CD4-positive, alpha-beta T cell (primary cell): Measurements from ENCODE around the gene KIF5A. TPM values are rescaled to one million over a fixed set of nuclear protein-coding genes. Genes with fewer than 3 reads are reported as not detected.

ENCODE experiments used
- ATAC-seq: fragments of 200-7000 bp; cut with Tn5 transposase; one replicate; pipeline ENCODE4 v1.10.0; 2022; ENCODE audit warnings: mild to moderate bottlenecking; ENCODE audit not compliant: poor library complexity
- CTCF ChIA-PET: fragments of 350-600 bp; sonication (Branson Sonifier 250); formaldehyde crosslinking; loops from one replicate; lab custom pipeline; 2021; ENCODE audit warnings: antibody characterized with exemption, inconsistent platforms; lab: Charles Lee
- POLR2A ChIA-PET: fragments of 350-600 bp; sonication (Branson Sonifier 250); formaldehyde crosslinking; loops from one replicate; lab custom pipeline; 2021; ENCODE audit warnings: antibody characterized with exemption, inconsistent platforms; lab: Charles Lee
- DNase-seq, 14 experiments: peaks; one replicate each; pipeline ENCODE4 v3.0.0-alpha.2; 2013 to 2020; ENCODE audit warnings: mixed read lengths in 2 of 14
- H3K27ac ChIP-seq, 2 donors: one replicate each; pipeline versions ENCODE4 v1.5.1 to v1.7.0; 2013; ENCODE audit warnings: low read length in 2 of 2, low read depth in 1 of 2, mild to moderate bottlenecking in 1 of 2
- H3K27me3 ChIP-seq, 2 experiments: 1 replicate in 1 of 2; 2 replicates in 1 of 2; pipeline versions ENCODE4 v1.6.1 to v1.7.0; 2013; ENCODE audit warnings: low read length in 2 of 2, control low read depth in 1 of 2, mild to moderate bottlenecking in 1 of 2, moderate library complexity in 1 of 2; ENCODE audit not compliant: insufficient read depth in 2 of 2, control insufficient read depth in 1 of 2
- H3K36me3 ChIP-seq: one replicate; pipeline ENCODE4 v1.6.1; 2013; ENCODE audit warnings: low read length, control low read depth; ENCODE audit not compliant: insufficient read depth
- H3K4me1 ChIP-seq: one replicate; pipeline ENCODE4 v1.6.1; 2013; ENCODE audit warnings: low read length, control low read depth; ENCODE audit not compliant: insufficient read depth
- H3K4me3 ChIP-seq: one replicate; pipeline ENCODE4 v1.5.1; 2013; ENCODE audit warnings: mild to moderate bottlenecking, low read length, moderate library complexity
- H3K9me3 ChIP-seq, 2 experiments: 1 replicate in 1 of 2; 2 replicates in 1 of 2; pipeline versions ENCODE4 v1.6.1 to v1.7.0; 2013; ENCODE audit warnings: low read length in 2 of 2, mild to moderate bottlenecking in 2 of 2, control low read depth in 1 of 2, moderate library complexity in 1 of 2; ENCODE audit not compliant: control insufficient read depth in 1 of 2, insufficient read depth in 1 of 2
- H3K27ac Mint-ChIP-seq: one replicate; pipeline ENCODE4 v1.8.0; 2020; ENCODE audit warnings: mixed read lengths
- H3K27me3 Mint-ChIP-seq: one replicate; pipeline ENCODE4 v1.8.0; 2021; ENCODE audit warnings: mixed read lengths
- H3K36me3 Mint-ChIP-seq: one replicate; pipeline ENCODE4 v1.8.0; 2021; ENCODE audit warnings: low read depth, mixed read lengths
- H3K4me1 Mint-ChIP-seq: one replicate; pipeline ENCODE4 v1.8.0; 2021; ENCODE audit warnings: low read depth, mixed read lengths
- H3K4me3 Mint-ChIP-seq: one replicate; pipeline ENCODE4 v1.8.0; 2020; ENCODE audit warnings: mild to moderate bottlenecking, mixed read lengths
- H3K9me3 Mint-ChIP-seq: one replicate; pipeline ENCODE4 v1.8.0; 2020; ENCODE audit warnings: mixed read lengths
- intact Hi-C, 2 experiments: fragments of 100-400 bp; cut with DNase I in 1 of 2; cut with micrococcal nuclease in 1 of 2; formaldehyde crosslinking; loops; one replicate each; pipeline versions ENCODE4 v1.15.1 to v1.9.0; 2023 to 2025; cut with DNase I, micrococcal nuclease
- total RNA-seq, 174 experiments: library from RNA in 2 of 174; stranded (reverse) in 2 of 174; gene quantifications; one replicate each; pipeline ENCODE4 v1.2.3 and lab custom pipeline; 2021 to 2026
- TF ChIP-seq, protein P1 (sequence below): fragments of 200-600 bp; IDR thresholded peaks from one replicate; pipeline ENCODE4 v1.8.0; 2022; ENCODE audit warnings: antibody characterized with exemption, mild to moderate bottlenecking

The KIF5A gene
- total RNA-seq, 2 experiments from 2014 or later = 0.39 to 0.47 TPM

DNA sequence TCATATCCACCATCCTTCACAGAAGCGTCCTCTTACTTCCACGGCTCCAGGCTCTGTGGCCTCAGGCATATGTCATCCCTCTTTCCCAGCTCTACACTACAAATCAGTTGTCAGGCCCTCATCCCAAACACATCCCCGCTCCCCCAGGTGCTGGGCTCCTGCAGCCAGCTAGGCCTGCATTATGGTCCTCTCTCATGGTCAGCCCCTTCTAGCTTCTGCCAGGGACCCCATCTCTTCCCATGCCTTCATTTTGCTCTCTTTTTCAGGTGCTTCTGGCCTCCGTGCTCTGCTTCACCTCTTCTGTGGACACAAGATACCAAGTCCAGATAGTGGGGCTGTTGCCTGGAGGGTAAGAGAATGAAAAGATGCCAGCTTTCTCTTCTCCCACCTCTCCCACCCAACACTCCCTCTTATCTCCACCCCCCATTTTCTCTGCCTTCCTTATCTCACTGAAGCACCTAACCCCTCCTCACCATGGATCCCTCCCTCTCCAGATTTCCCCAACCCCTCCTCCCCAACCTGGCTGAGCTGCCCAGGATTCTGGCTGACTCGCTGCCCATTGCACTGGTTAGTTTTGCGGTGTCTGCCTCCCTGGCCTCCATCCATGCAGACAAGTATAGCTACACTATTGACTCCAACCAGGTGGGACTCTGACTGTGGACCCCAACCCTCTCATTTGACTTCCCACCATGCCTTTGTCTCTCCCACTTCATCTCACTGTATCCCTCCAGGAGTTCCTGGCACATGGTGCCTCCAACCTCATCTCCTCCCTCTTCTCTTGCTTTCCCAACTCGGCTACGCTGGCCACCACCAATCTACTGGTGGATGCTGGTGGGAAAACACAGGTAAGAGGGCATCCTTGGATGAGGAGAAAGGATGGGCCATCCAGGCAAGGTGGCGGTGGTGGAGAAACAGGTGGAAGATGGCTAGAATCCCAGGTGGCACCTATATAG, 72.7 kb downstream of the KIF5A start:
- Mint-ChIP-seq H3K27ac (no peak overlapping the region), H3K4me1 (peaks cover 39% of the 10 kb centered on the region), H3K27me3 (peaks cover 100% of the 10 kb centered on the region), H3K4me3 (peak overlapping the region; percentile 44), H3K36me3 (no peaks in the 10 kb centered on the region), H3K9me3 (no peaks in the 10 kb centered on the region)
- Histone ChIP-seq H3K27me3 (peaks cover 94 to 99% of the 10 kb centered on the region in 2 experiments), H3K4me1 (peaks cover 41% of the 10 kb centered on the region), H3K4me3 (no peak overlapping the region), H3K36me3 (no peaks in the 10 kb centered on the region), H3K9me3 (peaks cover 0 to 19% of the 10 kb centered on the region in 2 experiments), H3K27ac (no peak overlapping the region)
- intact Hi-C loops = no loop called here
- DNase-seq (no peak), ATAC-seq (no peak)
- CTCF ChIA-PET = interaction anchor here (1.2 to 2.2 kb wide), 2 partner anchors 39 to 164 kb away, joined by 4 to 18 read pairs; partner anchors contain the start of gene GLI1
- TF ChIP-seq, protein P1, sequence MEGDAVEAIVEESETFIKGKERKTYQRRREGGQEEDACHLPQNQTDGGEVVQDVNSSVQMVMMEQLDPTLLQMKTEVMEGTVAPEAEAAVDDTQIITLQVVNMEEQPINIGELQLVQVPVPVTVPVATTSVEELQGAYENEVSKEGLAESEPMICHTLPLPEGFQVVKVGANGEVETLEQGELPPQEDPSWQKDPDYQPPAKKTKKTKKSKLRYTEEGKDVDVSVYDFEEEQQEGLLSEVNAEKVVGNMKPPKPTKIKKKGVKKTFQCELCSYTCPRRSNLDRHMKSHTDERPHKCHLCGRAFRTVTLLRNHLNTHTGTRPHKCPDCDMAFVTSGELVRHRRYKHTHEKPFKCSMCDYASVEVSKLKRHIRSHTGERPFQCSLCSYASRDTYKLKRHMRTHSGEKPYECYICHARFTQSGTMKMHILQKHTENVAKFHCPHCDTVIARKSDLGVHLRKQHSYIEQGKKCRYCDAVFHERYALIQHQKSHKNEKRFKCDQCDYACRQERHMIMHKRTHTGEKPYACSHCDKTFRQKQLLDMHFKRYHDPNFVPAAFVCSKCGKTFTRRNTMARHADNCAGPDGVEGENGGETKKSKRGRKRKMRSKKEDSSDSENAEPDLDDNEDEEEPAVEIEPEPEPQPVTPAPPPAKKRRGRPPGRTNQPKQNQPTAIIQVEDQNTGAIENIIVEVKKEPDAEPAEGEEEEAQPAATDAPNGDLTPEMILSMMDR = no peak
- POLR2A ChIA-PET = no interaction called here

DNA sequence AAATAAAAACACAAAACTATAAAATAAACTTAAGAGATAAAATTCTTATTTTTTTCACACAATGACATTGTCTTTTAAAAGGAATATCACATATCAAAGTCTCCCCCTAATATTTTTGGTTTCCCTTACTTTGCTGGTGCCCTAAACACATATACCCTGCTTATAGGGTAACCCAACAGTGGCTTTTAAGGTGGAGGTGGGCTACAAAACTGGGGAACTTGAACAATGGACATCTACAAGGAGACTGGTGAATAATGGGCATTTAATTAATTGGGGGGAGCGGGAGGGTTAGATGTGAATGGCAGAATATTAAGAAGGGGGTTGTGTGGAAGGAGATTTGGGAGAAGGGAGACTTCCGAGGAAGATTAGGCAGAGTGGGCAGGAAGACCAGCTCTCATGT, 73.5 kb downstream of the KIF5A start:
- TF ChIP-seq, protein P1 = no peak
- intact Hi-C loops = no loop called here

DNA sequence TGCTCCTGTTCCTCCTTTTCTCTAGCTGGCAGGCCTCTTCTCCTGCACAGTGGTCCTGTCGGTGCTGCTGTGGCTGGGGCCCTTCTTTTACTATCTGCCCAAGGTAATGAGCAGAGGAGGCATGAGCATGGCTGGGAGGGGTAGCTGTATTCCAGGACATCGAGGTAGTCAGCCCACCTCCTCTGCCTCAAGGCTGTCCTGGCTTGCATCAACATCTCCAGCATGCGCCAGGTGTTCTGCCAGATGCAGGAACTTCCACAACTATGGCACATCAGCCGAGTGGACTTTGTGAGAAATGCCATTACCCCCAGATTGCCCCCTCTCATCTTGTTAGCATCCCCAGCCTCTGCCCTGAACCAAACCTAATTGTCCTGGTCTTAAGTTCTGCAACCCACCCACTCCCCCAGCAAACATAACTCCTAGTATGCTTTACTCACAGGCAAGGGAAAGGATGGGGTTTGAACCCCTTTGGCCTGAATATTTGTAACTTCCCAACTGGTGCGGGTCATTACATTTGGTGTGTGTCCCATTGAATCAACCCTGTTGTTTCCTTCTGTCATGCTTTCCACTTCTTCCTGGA, 74.1 kb downstream of the KIF5A start:
- DNase-seq (no peak), ATAC-seq (no peak)
- Histone ChIP-seq H3K4me1 (peaks cover 47% of the 10 kb centered on the region), H3K36me3 (no peaks in the 10 kb centered on the region), H3K9me3 (peaks cover 0 to 23% of the 10 kb centered on the region in 2 experiments), H3K4me3 (no peak overlapping the region), H3K27me3 (peaks cover 96 to 99% of the 10 kb centered on the region in 2 experiments), H3K27ac (no peak overlapping the region)
- no peaks in the 10 kb centered on the region for H3K36me3 Mint-ChIP-seq
- TF ChIP-seq, protein P1 = no peak
- no peak overlapping the region for H3K4me3 Mint-ChIP-seq
- ChIA-PET CTCF (interaction anchor here (2.2 kb wide), 1 partner anchor 41 kb away, joined by 18 read pairs; no protein-coding TSS in a partner anchor), POLR2A (no interaction called here)
- H3K27me3 Mint-ChIP-seq = peaks cover 98% of the 10 kb centered on the region
- H3K4me1 Mint-ChIP-seq = peaks cover 45% of the 10 kb centered on the region
- H3K27ac Mint-ChIP-seq = no peak overlapping the region
- H3K9me3 Mint-ChIP-seq = no peaks in the 10 kb centered on the region
- intact Hi-C loops = no loop called here

More for the DNA sequence above, 73.5 kb downstream of the KIF5A start:
- no peak for DNase-seq
- H3K4me3 Mint-ChIP-seq = no peak overlapping the region
- ChIA-PET POLR2A (no interaction called here), CTCF (interaction anchor here (2.2 kb wide), 1 partner anchor 40 kb away, joined by 18 read pairs; no protein-coding TSS in a partner anchor)
- Histone ChIP-seq H3K27me3 (peaks cover 95 to 99% of the 10 kb centered on the region in 2 experiments), H3K4me3 (no peak overlapping the region), H3K36me3 (no peaks in the 10 kb centered on the region), H3K4me1 (peaks cover 47% of the 10 kb centered on the region), H3K27ac (no peak overlapping the region), H3K9me3 (peaks cover 0 to 23% of the 10 kb centered on the region in 2 experiments)
- no peaks in the 10 kb centered on the region for H3K9me3 Mint-ChIP-seq
- H3K36me3 Mint-ChIP-seq = no peaks in the 10 kb centered on the region
- H3K27me3 Mint-ChIP-seq = peaks cover 98% of the 10 kb centered on the region
- no peak overlapping the region for H3K27ac Mint-ChIP-seq
- no peak for ATAC-seq
- peaks cover 45% of the 10 kb centered on the region for H3K4me1 Mint-ChIP-seq
